K562 treated with DMSO at 1 percent for 24 hours (cell line): Measurements from ENCODE around the gene WNK3. TPM values are rescaled to one million over a fixed set of nuclear protein-coding genes. Genes with fewer than 3 reads are reported as not detected.

Experiments used
- total RNA-seq: library from RNA; unstranded; fragments of 300-600 nt; gene quantifications from 2 replicates; pipeline ENCODE4 v1.2.3, GENCODE V29; 2022; ENCODE audit warnings: low read depth; ENCODE audit not compliant: insufficient read depth

WNK3 gene
- not detected in 2 replicates for total RNA-seq

GRCh38 chrX:54357414-54358377 is at the start of gene WNK3:
Gene WNK3, minus strand, starts transcription at chrX:54358046.

GRCh38 chrX:54182864-54183613 is 174.8 kb downstream of the WNK3 start, which contains the start of gene FAM120C:
Gene FAM120C, minus strand, starts transcription at chrX:54183254. Its CDS starts 56 bp downstream, at chrX:54183198.

Other genes with a start within 250 kb of the WNK3 start
- 10.5 and 10.6 TPM in 2 replicates for gene FAM120C, start 174.8 kb downstream of the WNK3 start, total RNA-seq
- gene TSR2, start 82.4 kb upstream of the WNK3 start, total RNA-seq = 29.5 and 31.1 TPM in 2 replicates
- 2.1 and 2.6 TPM in 2 replicates for gene FGD1, start 138.2 kb upstream of the WNK3 start, total RNA-seq
- 13.5 and 15.2 TPM in 2 replicates for gene GNL3L, start 172.2 kb upstream of the WNK3 start, total RNA-seq